Tibial nerve (tissue), 4 donors: ENCODE data around the gene ELFN1. TPM values are rescaled to one million over a fixed set of nuclear protein-coding genes. Genes with fewer than 3 reads are reported as not detected.

Experiments
- DNase-seq, 2 donors: peaks; one replicate each; pipeline ENCODE4 v3.0.0-alpha.2; 2019; ENCODE audit warnings: low spot score in 2 of 2
- H3K27ac ChIP-seq, 4 donors: fragments of 200-600 bp; sonication (generic) in 3 of 4; one replicate each; pipeline ENCODE4 v1.5.1; 2017 to 2019; ENCODE audit warnings: mild to moderate bottlenecking in 1 of 4
- H3K27me3 ChIP-seq, 2 donors: fragments of 200-600 bp; sonication (generic) in 1 of 2; one replicate each; pipeline versions ENCODE4 v1.5.1 to v1.6.0; 2017 to 2019
- H3K36me3 ChIP-seq, 3 donors: fragments of 200-600 bp; sonication (generic); one replicate each; pipeline ENCODE4 v1.5.1; 2018 to 2019
- H3K4me1 ChIP-seq, 4 donors: fragments of 200-600 bp; sonication (generic) in 3 of 4; one replicate each; pipeline ENCODE4 v1.5.1; 2017 to 2019
- H3K4me3 ChIP-seq, 4 donors: fragments of 200-600 bp; sonication (generic) in 3 of 4; one replicate each; pipeline ENCODE4 v1.5.1; 2017 to 2019; ENCODE audit warnings: mild to moderate bottlenecking in 1 of 4, moderate library complexity in 1 of 4
- H3K9me3 ChIP-seq, 4 donors: fragments of 200-600 bp; sonication (generic) in 3 of 4; one replicate each; pipeline ENCODE4 v1.5.1; 2017 to 2019
- CTCF ChIP-seq, 5 experiments: fragments of 200-600 bp in 3 of 5; fragments of 450-650 bp in 2 of 5; sonication (generic) in 3 of 5; IDR thresholded peaks; one replicate each; pipeline ENCODE4 v1.5.1; 2016 to 2019; ENCODE audit warnings: antibody characterized with exemption in 5 of 5, mild to moderate bottlenecking in 3 of 5, moderate library complexity in 2 of 5
- EP300 ChIP-seq, 2 donors: sonication (generic); formaldehyde crosslinking; IDR thresholded peaks; one replicate each; pipeline ENCODE4 v1.6.1; 2017; ENCODE audit warnings: antibody characterized with exemption in 2 of 2, mild to moderate bottlenecking in 1 of 2
- POLR2A ChIP-seq, 2 donors: fragments of 450-650 bp; IDR thresholded peaks; one replicate each; pipeline ENCODE4 v1.6.1; 2017; ENCODE audit warnings: antibody characterized with exemption in 2 of 2, mild to moderate bottlenecking in 2 of 2, moderate library complexity in 2 of 2
- whole genome bisulfite sequencing, 2 donors: methylation state at CpG; one replicate each; pipeline ENCODE4 v1.1.5; 2018; 5-methylcytosine and 5-hydroxymethylcytosine counted together
- total RNA-seq, 4 donors: library from RNA; depleted of rRNA; stranded (reverse); fragments of >200 nt; gene quantifications; one replicate each; pipeline ENCODE4 v1.1.0, GENCODE V29; 2016

The ELFN1 gene
- total RNA-seq, 4 donors from 2014 or later = 0.21 to 2.4 (median 1.5) TPM

- Histone ChIP-seq H3K4me3 (no peak overlapping the region), H3K9me3 (peaks cover 0 to 30% (median 11%) of the 10 kb centered on the region in 4 donors), H3K27ac (no peak overlapping the region), H3K27me3 (peaks cover 0 to 26% of the 10 kb centered on the region in 2 donors), H3K4me1 (no peaks in the 10 kb centered on the region), H3K36me3 (no peaks in the 10 kb centered on the region)
- no peak for DNase-seq
- WGBS, 2 donors = 91% methylated on average over 9 of the region's 9 CpGs
- no peak for TF ChIP-seq POLR2A (IDR thresholded peaks at IDR 0.05)
- no peak for TF ChIP-seq CTCF (IDR thresholded peaks at IDR 0.05)
Observed at GRCh38 chr7:1681581-1681980, 11.5 kb downstream of the ELFN1 start.

GRCh38 chr7:1685000-1685624, 15.0 kb downstream of the ELFN1 start:
- WGBS, 2 donors = 97% methylated on average over 1 of the region's 1 CpG
- TF ChIP-seq POLR2A (IDR thresholded peaks at IDR 0.05) (no peak), EP300 (IDR thresholded peaks at IDR 0.05) (no peak), CTCF (IDR thresholded peaks at IDR 0.05) (no peak)

GRCh38 chr7:1688542-1688941, 18.5 kb downstream of the ELFN1 start:
- Histone ChIP-seq H3K4me1 (no peaks in the 10 kb centered on the region), H3K36me3 (no peaks in the 10 kb centered on the region), H3K9me3 (peaks cover 0 to 22% (median 10%) of the 10 kb centered on the region in 4 donors), H3K4me3 (no peak overlapping the region), H3K27me3 (peaks cover 0 to 9% of the 10 kb centered on the region in 2 donors), H3K27ac (no peak overlapping the region)
- DNase-seq = no peak
- no peak for TF ChIP-seq POLR2A (IDR thresholded peaks at IDR 0.05)
- TF ChIP-seq CTCF (IDR thresholded peaks at IDR 0.05) = no peak
- TF ChIP-seq EP300 (IDR thresholded peaks at IDR 0.05) = no peak

More at GRCh38 chr7:1685000-1685624, 15.0 kb downstream of the ELFN1 start:
- Histone ChIP-seq H3K36me3 (no peaks in the 10 kb centered on the region), H3K9me3 (peaks cover 0 to 32% (median 11%) of the 10 kb centered on the region in 4 donors), H3K4me3 (no peak overlapping the region), H3K4me1 (no peaks in the 10 kb centered on the region), H3K27ac (no peak overlapping the region), H3K27me3 (peaks cover 0 to 7% of the 10 kb centered on the region in 2 donors)
- DNase-seq = no peak

GRCh38 chr7:1689311-1689710, 19.2 kb downstream of the ELFN1 start:
- H3K9me3 ChIP-seq = peaks cover 0 to 14% (median 6%) of the 10 kb centered on the region in 4 donors
- no peak overlapping the region for H3K27ac ChIP-seq
- H3K36me3 ChIP-seq = no peaks in the 10 kb centered on the region
- TF ChIP-seq EP300 (IDR thresholded peaks at IDR 0.05) (no peak), CTCF (IDR thresholded peaks at IDR 0.05) (no peak), POLR2A (IDR thresholded peaks at IDR 0.05) (no peak)
- H3K4me3 ChIP-seq = no peak overlapping the region
- peaks cover 0 to 17% of the 10 kb centered on the region in 2 donors for H3K27me3 ChIP-seq
- H3K4me1 ChIP-seq = no peaks in the 10 kb centered on the region
- WGBS, 2 donors = 81 to 83% methylated on average over 3 of the region's 3 CpGs
- no peak for DNase-seq

- WGBS, 2 donors = 97 to 100% methylated on average over 1 of the region's 1 CpG
- Histone ChIP-seq H3K27ac (no peak overlapping the region), H3K9me3 (peaks cover 0 to 3% (median under 1%) of the 10 kb centered on the region in 4 donors), H3K4me1 (no peaks in the 10 kb centered on the region), H3K4me3 (no peak overlapping the region), H3K36me3 (no peaks in the 10 kb centered on the region), H3K27me3 (peaks cover 0 to 28% of the 10 kb centered on the region in 2 donors)
- DNase-seq = no peak
- TF ChIP-seq EP300 (IDR thresholded peaks at IDR 0.05) (no peak), CTCF (IDR thresholded peaks at IDR 0.05) (no peak), POLR2A (IDR thresholded peaks at IDR 0.05) (no peak)
Observed at GRCh38 chr7:1690359-1690958, 20.4 kb downstream of the ELFN1 start.
